ENCODE data around the gene SLC7A9. TPM values are rescaled to one million over a fixed set of nuclear protein-coding genes. Genes with fewer than 3 reads are reported as not detected.

The SLC7A9 gene
- total and polyA plus RNA-seq, 2 of the 13 experiments (the other 11 are each of a cell fraction or from before 2014, with no cell fraction given): 4.7 to 8.3 TPM

- BruUV-seq (replicated peaks): no TSS peak
- POLR2A ChIA-PET: no interaction called here
- Histone ChIP-seq H3K4me1 (ENCODE audit: insufficient read depth, low read length) (no peaks in the 10 kb centered on the region), H3K9me3 (ENCODE audit: low read length) (no peaks in the 10 kb centered on the region), H2AFZ (ENCODE audit: low read length) (no peak overlapping the region), H3K27me3 (ENCODE audit: control insufficient read depth in 1 of 2, insufficient read depth in 2 of 2, low read length in 2 of 2) (no peaks in the 10 kb centered on the region), H3K4me3 (replicated peaks in 1 of 3; ENCODE audit: insufficient read depth in 1 of 3, low read depth in 2 of 3, low read length in 3 of 3) (no peak overlapping the region), H3K79me2 (ENCODE audit: insufficient read depth, low read length) (no peaks in the 10 kb centered on the region), H3K27ac (ENCODE audit: extremely low read length, insufficient read depth, low read length) (no peak overlapping the region), H3K4me2 (ENCODE audit: low read depth, low read length) (no peak overlapping the region), H3K36me3 (replicated peaks in 1 of 2; ENCODE audit: control insufficient read depth in 1 of 2, insufficient read depth in 2 of 2, low read length in 2 of 2) (no peaks in the 10 kb centered on the region), H3K9ac (ENCODE audit: insufficient read depth, low read depth, low read length) (no peak overlapping the region), H4K20me1 (ENCODE audit: insufficient read depth, low read length) (no peaks in the 10 kb centered on the region)
- TF ChIP-seq ZNF777 (CRISPR knock-in tag; IDR thresholded peaks at IDR 0.05) (no peak), JARID2 (CRISPR knock-in tag; IDR thresholded peaks at IDR 0.05; ENCODE audit: insufficient replicate concordance) (no peak), KDM4B (CRISPR knock-in tag; IDR thresholded peaks at IDR 0.05) (no peak), ZNF572 (CRISPR knock-in tag; IDR thresholded peaks at IDR 0.05) (no peak), ZNF234 (CRISPR knock-in tag; conservative IDR thresholded peaks at IDR 0.05) (no peak), ZFP62 (CRISPR knock-in tag; IDR thresholded peaks at IDR 0.05) (no peak), RORA (CRISPR knock-in tag; IDR thresholded peaks at IDR 0.05) (no peak), RNF219 (CRISPR knock-in tag; IDR thresholded peaks at IDR 0.05) (no peak), ZNF446 (CRISPR knock-in tag; IDR thresholded peaks at IDR 0.05) (no peak), FIP1L1 (IDR thresholded peaks at IDR 0.05; ENCODE audit: borderline replicate concordance, insufficient read depth, low read depth, low read length) (no peak), ZNF441 (CRISPR knock-in tag; IDR thresholded peaks at IDR 0.05; ENCODE audit: borderline replicate concordance) (no peak), FOXK2 (IDR thresholded peaks at IDR 0.05) (no peak), NR1H2 (CRISPR knock-in tag; IDR thresholded peaks at IDR 0.05; ENCODE audit: borderline replicate concordance, low read depth) (no peak)
- TF ChIP-seq, protein P1, sequence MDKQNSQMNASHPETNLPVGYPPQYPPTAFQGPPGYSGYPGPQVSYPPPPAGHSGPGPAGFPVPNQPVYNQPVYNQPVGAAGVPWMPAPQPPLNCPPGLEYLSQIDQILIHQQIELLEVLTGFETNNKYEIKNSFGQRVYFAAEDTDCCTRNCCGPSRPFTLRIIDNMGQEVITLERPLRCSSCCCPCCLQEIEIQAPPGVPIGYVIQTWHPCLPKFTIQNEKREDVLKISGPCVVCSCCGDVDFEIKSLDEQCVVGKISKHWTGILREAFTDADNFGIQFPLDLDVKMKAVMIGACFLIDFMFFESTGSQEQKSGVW (CRISPR knock-in tag; IDR thresholded peaks at IDR 0.05; ENCODE audit: borderline replicate concordance): no peak
- in situ Hi-C loops (cut with HindIII; ENCODE audit: extremely low pct_ligation_motif_present, low pct_unique_long_range_greater_than_20kb) (no loop called here), intact Hi-C loops (cut with micrococcal nuclease; ENCODE audit: unreplicated experiment) (no loop called here)
- DNase-seq (ENCODE audit: low spot score) (no peak), ATAC-seq (no peak), FAIRE-seq (no peak)
- WGBS (ENCODE audit: low lambda C conversion rate): 95% methylated on average over 8 of the region's 12 CpGs
- CTCF ChIA-PET (ENCODE audit: low intra/inter-chr PET ratio, low total read pairs): no interaction called here
Measured at GRCh38 chr19:32881766-32882165, 12.2 kb upstream of the SLC7A9 start.
